ENCODE measurements around the gene IL1RN. TPM values are rescaled to one million over a fixed set of nuclear protein-coding genes. Genes with fewer than 3 reads are reported as not detected.

IL1RN gene
- total RNA-seq, 1 experiment from 2014 or later = not detected

Other genes starting within 250 kb of the IL1RN start
- 0.44 TPM in 1 of 2 replicates, not detected in the other for gene IL37, start 216.4 kb upstream of the IL1RN start, total RNA-seq (2022)
- gene IL36G, start 149.6 kb upstream of the IL1RN start, total RNA-seq (2022) = not detected in 2 replicates
- not detected in 2 replicates for gene IL36A, start 122.1 kb upstream of the IL1RN start, total RNA-seq (2022)
- not detected in 2 replicates for gene IL36B, start 74.7 kb upstream of the IL1RN start, total RNA-seq (2022)
- 0.19 TPM in 1 of 2 replicates, not detected in the other for gene IL36RN, start 68.4 kb upstream of the IL1RN start, total RNA-seq (2022)
- gene IL1F10, start 59.6 kb upstream of the IL1RN start, total RNA-seq (2022) = not detected in 2 replicates
- gene PSD4, start 46.4 kb downstream of the IL1RN start, total RNA-seq (2022) = 15.5 and 18.7 TPM in 2 replicates
- gene PAX8, start 151.3 kb downstream of the IL1RN start, total RNA-seq (2022) = 7.5 and 7.7 TPM in 2 replicates

Measured in Caco-2 (cell line).